ENCODE data around the gene RPUSD3. TPM values are rescaled to one million over a fixed set of nuclear protein-coding genes. Genes with fewer than 3 reads are reported as not detected.

RPUSD3 gene
- total and polyA plus RNA-seq, 9 of the 15 experiments (the other 6 are each of a cell fraction or from before 2014, with no cell fraction given) = 13.8 to 99.0 (median 59.3) TPM

GRCh38 chr3:9807981-9808344 is 35.8 kb downstream of the RPUSD3 start (continued):
- TF ChIP-seq NUFIP1 (IDR thresholded peaks at IDR 0.05; ENCODE audit: partially characterized antibody) (no peak), HDAC6 (IDR thresholded peaks at IDR 0.05; ENCODE audit: low read depth, low read length) (no peak), ZBTB2 (IDR thresholded peaks at IDR 0.05) (no peak), ATF7 (IDR thresholded peaks at IDR 0.05) (no peak), HNRNPLL (IDR thresholded peaks at IDR 0.05; ENCODE audit: low read depth, low read length, poor library complexity, severe bottlenecking) (no peak), RBM39 (optimal IDR thresholded peaks at IDR 0.05; ENCODE audit: low read depth, low read length) (no peak), RBFOX2 (IDR thresholded peaks at IDR 0.05; ENCODE audit: low read depth, low read length) (0 out of 2 replicates have a peak, but pooled peaks have one; percentile 31), CBX8 (IDR thresholded peaks at IDR 0.05; ENCODE audit: borderline replicate concordance, extremely low read depth, low read depth, low read length, poor library complexity, severe bottlenecking) (no peak), ESRRA (IDR thresholded peaks at IDR 0.05; ENCODE audit: borderline replicate concordance, low read depth) (no peak), HIVEP1 (CRISPR knock-in tag; IDR thresholded peaks at IDR 0.05) (no peak), ZNF212 (CRISPR knock-in tag; IDR thresholded peaks at IDR 0.05) (no peak), NR1H2 (CRISPR knock-in tag; IDR thresholded peaks at IDR 0.05) (no peak), KAT8 (IDR thresholded peaks at IDR 0.05; ENCODE audit: low read depth) (no peak), THRB (CRISPR knock-in tag; conservative IDR thresholded peaks at IDR 0.05) (0 out of 2 replicates have a peak, but pooled peaks have one; percentile 44), ZNF445 (CRISPR knock-in tag; IDR thresholded peaks at IDR 0.05; ENCODE audit: low read depth) (no peak)
- TF ChIP-seq, protein P1, sequence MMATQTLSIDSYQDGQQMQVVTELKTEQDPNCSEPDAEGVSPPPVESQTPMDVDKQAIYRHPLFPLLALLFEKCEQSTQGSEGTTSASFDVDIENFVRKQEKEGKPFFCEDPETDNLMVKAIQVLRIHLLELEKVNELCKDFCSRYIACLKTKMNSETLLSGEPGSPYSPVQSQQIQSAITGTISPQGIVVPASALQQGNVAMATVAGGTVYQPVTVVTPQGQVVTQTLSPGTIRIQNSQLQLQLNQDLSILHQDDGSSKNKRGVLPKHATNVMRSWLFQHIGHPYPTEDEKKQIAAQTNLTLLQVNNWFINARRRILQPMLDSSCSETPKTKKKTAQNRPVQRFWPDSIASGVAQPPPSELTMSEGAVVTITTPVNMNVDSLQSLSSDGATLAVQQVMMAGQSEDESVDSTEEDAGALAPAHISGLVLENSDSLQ (IDR thresholded peaks at IDR 0.05) = no peak
- TF ChIP-seq, protein P2, sequence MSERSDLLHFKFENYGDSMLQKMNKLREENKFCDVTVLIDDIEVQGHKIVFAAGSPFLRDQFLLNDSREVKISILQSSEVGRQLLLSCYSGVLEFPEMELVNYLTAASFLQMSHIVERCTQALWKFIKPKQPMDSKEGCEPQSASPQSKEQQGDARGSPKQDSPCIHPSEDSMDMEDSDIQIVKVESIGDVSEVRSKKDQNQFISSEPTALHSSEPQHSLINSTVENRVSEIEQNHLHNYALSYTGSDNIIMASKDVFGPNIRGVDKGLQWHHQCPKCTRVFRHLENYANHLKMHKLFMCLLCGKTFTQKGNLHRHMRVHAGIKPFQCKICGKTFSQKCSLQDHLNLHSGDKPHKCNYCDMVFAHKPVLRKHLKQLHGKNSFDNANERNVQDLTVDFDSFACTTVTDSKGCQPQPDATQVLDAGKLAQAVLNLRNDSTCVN (CRISPR knock-in tag; IDR thresholded peaks at IDR 0.05) = no peak
- TF ChIP-seq, protein P3, sequence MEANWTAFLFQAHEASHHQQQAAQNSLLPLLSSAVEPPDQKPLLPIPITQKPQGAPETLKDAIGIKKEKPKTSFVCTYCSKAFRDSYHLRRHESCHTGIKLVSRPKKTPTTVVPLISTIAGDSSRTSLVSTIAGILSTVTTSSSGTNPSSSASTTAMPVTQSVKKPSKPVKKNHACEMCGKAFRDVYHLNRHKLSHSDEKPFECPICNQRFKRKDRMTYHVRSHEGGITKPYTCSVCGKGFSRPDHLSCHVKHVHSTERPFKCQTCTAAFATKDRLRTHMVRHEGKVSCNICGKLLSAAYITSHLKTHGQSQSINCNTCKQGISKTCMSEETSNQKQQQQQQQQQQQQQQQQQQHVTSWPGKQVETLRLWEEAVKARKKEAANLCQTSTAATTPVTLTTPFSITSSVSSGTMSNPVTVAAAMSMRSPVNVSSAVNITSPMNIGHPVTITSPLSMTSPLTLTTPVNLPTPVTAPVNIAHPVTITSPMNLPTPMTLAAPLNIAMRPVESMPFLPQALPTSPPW (CRISPR knock-in tag; IDR thresholded peaks at IDR 0.05) = peak; percentile 59
- TF ChIP-seq, protein P4, sequence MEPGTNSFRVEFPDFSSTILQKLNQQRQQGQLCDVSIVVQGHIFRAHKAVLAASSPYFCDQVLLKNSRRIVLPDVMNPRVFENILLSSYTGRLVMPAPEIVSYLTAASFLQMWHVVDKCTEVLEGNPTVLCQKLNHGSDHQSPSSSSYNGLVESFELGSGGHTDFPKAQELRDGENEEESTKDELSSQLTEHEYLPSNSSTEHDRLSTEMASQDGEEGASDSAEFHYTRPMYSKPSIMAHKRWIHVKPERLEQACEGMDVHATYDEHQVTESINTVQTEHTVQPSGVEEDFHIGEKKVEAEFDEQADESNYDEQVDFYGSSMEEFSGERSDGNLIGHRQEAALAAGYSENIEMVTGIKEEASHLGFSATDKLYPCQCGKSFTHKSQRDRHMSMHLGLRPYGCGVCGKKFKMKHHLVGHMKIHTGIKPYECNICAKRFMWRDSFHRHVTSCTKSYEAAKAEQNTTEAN (CRISPR knock-in tag; IDR thresholded peaks at IDR 0.05) = no peak

Measured in K562 (cell line).